Measurements from ENCODE around the gene RRP12. TPM values are rescaled to one million over a fixed set of nuclear protein-coding genes. Genes with fewer than 3 reads are reported as not detected.

Gene RRP12
- total RNA-seq, 3 donors from 2014 or later: 7.7 to 17.7 (median 15.7) TPM

- H3K4me1 ChIP-seq: no peaks in the 10 kb centered on the region
- H3K36me3 ChIP-seq: no peaks in the 10 kb centered on the region
- no peaks in the 10 kb centered on the region for H3K27me3 ChIP-seq
- no peak overlapping the region for H3K4me3 ChIP-seq
- intact Hi-C loops (cut with DNase I; ENCODE audit: low total_unique reads): no loop called here
- no peaks in the 10 kb centered on the region for H3K9me3 ChIP-seq
- no peak for DNase-seq (ENCODE audit: low spot score in 2 of 2)
- TF ChIP-seq, protein P1, sequence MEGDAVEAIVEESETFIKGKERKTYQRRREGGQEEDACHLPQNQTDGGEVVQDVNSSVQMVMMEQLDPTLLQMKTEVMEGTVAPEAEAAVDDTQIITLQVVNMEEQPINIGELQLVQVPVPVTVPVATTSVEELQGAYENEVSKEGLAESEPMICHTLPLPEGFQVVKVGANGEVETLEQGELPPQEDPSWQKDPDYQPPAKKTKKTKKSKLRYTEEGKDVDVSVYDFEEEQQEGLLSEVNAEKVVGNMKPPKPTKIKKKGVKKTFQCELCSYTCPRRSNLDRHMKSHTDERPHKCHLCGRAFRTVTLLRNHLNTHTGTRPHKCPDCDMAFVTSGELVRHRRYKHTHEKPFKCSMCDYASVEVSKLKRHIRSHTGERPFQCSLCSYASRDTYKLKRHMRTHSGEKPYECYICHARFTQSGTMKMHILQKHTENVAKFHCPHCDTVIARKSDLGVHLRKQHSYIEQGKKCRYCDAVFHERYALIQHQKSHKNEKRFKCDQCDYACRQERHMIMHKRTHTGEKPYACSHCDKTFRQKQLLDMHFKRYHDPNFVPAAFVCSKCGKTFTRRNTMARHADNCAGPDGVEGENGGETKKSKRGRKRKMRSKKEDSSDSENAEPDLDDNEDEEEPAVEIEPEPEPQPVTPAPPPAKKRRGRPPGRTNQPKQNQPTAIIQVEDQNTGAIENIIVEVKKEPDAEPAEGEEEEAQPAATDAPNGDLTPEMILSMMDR (IDR thresholded peaks at IDR 0.05): no peak
- TF ChIP-seq POLR2AphosphoS5 (IDR thresholded peaks at IDR 0.05) (no peak), POLR2A (IDR thresholded peaks at IDR 0.05) (no peak)
- H3K27ac ChIP-seq: no peak overlapping the region
Measured at GRCh38 chr10:97311111-97311626, 90.0 kb downstream of the RRP12 start.

DNA sequence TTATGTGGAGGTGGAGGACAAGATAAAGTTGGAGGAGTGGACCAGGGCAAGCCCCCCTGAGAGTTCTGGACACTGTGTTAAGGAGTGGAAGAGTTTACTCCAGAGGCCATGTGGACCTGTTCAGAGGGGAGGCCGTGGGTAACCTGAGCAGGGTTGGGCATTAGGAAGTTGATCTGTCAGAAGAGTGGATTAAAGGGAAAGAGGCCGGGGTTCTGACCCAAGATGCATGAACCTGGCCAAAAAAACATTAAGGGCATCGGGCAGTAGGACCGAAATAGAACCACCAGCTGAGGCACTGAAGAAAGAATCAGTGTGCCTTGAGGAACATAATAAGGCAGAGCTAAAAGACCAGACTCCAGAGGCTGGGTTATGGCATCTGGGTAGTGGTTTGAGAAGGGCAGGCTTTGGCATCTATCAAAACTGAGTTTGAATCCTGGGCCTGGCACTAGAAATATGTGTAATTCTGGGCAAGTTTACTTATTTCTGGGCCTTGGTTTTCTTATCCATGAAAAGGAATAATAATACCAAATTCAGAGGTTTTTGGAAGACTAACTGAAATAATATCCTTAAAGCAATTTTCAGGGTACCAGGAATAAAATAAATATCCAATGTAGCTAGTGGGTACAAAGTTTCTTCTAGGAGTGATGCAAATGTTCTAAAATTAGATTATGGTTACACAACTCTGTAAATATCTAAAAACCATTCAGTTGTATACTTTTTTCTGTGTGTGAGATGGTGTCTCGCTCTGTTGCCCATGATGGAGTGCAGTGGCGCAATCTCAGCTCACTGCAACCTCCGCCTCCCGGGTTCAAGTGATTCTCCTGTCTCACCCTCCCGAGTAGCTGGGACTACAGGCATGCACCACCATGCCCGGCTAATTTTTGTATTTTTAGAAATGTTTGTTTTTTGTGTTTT lies 93.0 kb downstream of the RRP12 start:
- intact Hi-C loops (cut with DNase I; ENCODE audit: low total_unique reads): no loop called here
- H3K36me3 ChIP-seq: no peaks in the 10 kb centered on the region
- H3K4me1 ChIP-seq: no peaks in the 10 kb centered on the region
- no peaks in the 10 kb centered on the region for H3K27me3 ChIP-seq
- H3K4me3 ChIP-seq: no peak overlapping the region
- TF ChIP-seq, protein P1 (IDR thresholded peaks at IDR 0.05): no peak
- TF ChIP-seq POLR2AphosphoS5 (IDR thresholded peaks at IDR 0.05) (no peak), POLR2A (IDR thresholded peaks at IDR 0.05) (no peak)
- H3K27ac ChIP-seq: no peak overlapping the region
- no peaks in the 10 kb centered on the region for H3K9me3 ChIP-seq
- DNase-seq (ENCODE audit: low spot score in 2 of 2): no peak

DNA sequence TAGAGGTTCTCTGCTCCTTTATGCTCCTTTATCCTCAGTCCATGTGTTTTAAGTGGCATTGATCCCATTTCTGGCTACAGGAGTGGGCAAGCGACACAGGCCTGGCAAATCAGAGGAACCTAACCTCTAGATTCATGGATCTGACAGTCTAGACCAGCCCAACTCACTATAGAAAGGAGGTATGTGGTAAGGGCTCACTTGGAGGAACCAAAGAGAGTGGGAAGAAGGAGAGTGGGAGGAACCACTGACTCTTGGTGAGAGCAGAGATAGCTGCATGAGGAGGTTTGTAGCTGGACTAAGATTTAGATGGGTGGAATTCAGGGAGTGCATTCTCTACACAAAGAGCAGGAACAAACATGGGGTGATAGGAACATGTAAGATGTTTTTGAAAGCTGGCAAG lies 93.7 kb downstream of the RRP12 start:
- Histone ChIP-seq H3K4me3 (no peak overlapping the region), H3K27me3 (no peaks in the 10 kb centered on the region), H3K9me3 (no peaks in the 10 kb centered on the region), H3K4me1 (no peaks in the 10 kb centered on the region), H3K27ac (no peak overlapping the region), H3K36me3 (no peaks in the 10 kb centered on the region)
- DNase-seq (ENCODE audit: low spot score in 2 of 2): no peak
- TF ChIP-seq, protein P1 (IDR thresholded peaks at IDR 0.05): no peak
- TF ChIP-seq POLR2AphosphoS5 (IDR thresholded peaks at IDR 0.05): no peak
- no peak for TF ChIP-seq POLR2A (IDR thresholded peaks at IDR 0.05)
- intact Hi-C loops (cut with DNase I; ENCODE audit: low total_unique reads): no loop called here

Other genes starting within 250 kb of the RRP12 start
- gene SLIT1, start 215.4 kb downstream of the RRP12 start, total RNA-seq: under 1 TPM; under 0.01 to 0.44 (median 0.16) TPM
- 10 to 100 TPM in 2 of 3 donors, 1 to 10 TPM in 1; 6.4 to 34.4 (median 14.4) TPM for gene ARHGAP19, start 108.7 kb downstream of the RRP12 start, total RNA-seq
- gene FRAT1, start 82.1 kb downstream of the RRP12 start, total RNA-seq: 10 to 100 TPM in 1 of 3 donors, 1 to 10 TPM in 2; 3.6 to 11.6 (median 9.8) TPM
- gene FRAT2, start 66.6 kb downstream of the RRP12 start, total RNA-seq: 10 to 100 TPM; 12.2 to 24.1 (median 15.4) TPM
- gene PGAM1, start 24.9 kb upstream of the RRP12 start, total RNA-seq: 100 to 1,000 TPM; 162 to 182 (median 171) TPM
- 10 to 100 TPM; 27.7 to 37.9 (median 36.7) TPM for gene EXOSC1, start 44.7 kb upstream of the RRP12 start, total RNA-seq
- gene ZDHHC16, start 44.8 kb upstream of the RRP12 start, total RNA-seq: 10 to 100 TPM; 21.6 to 53.1 (median 44.6) TPM
- gene MMS19, start 97.1 kb upstream of the RRP12 start, total RNA-seq: 100 to 1,000 TPM in 1 of 3 donors, 10 to 100 TPM in 2; 73.0 to 109 (median 78.7) TPM
- gene UBTD1, start 97.6 kb upstream of the RRP12 start, total RNA-seq: 10 to 100 TPM in 2 of 3 donors, 1 to 10 TPM in 1; 9.9 to 14.7 (median 12.4) TPM
- gene ANKRD2, start 171.4 kb upstream of the RRP12 start, total RNA-seq: not detected
- 10 to 100 TPM in 1 of 3 donors, 1 to 10 TPM in 2; 1.9 to 11.0 (median 2.3) TPM for gene HOGA1, start 183.0 kb upstream of the RRP12 start, total RNA-seq
- gene C10orf62, start 188.4 kb upstream of the RRP12 start, total RNA-seq: under 1 TPM in 2 of 3 donors, not detected in 1; 0.32 to 0.33 TPM
- 1 to 10 TPM; 3.5 to 9.4 (median 6.9) TPM for gene MORN4, start 232.2 kb upstream of the RRP12 start, total RNA-seq
- gene PI4K2A, start 239.3 kb upstream of the RRP12 start, total RNA-seq: 10 to 100 TPM; 18.0 to 24.8 (median 21.5) TPM